ENCODE results near the gene OR14A16.

OR14A16 gene, protein sequence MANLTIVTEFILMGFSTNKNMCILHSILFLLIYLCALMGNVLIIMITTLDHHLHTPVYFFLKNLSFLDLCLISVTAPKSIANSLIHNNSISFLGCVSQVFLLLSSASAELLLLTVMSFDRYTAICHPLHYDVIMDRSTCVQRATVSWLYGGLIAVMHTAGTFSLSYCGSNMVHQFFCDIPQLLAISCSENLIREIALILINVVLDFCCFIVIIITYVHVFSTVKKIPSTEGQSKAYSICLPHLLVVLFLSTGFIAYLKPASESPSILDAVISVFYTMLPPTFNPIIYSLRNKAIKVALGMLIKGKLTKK

DNA sequence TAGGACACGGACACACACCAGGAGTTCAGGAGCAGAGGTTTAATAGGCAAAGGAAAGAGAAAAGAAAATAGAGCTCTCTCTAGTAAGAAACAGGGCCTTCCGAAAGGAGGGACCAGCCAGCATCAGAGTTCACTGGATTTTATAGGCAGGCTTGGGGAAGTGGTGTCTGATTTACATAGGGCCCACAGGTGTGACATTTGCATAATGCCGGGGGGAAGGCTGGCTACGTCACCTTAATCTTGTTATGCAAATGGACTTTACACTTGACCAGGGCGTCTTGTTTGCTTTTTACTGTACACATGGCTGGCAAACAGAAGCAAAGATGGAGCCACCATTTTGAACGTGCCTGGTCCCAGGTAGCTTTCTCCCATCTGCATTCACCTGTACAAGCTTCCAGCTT is at the start of gene OR14A16:
TSS of gene OR14A16 (minus strand) at position 97 of the 400 bp plus-strand sequence. CDS start 8,390 bp downstream, outside the sequence.
- DNase-seq = no peak

DNA sequence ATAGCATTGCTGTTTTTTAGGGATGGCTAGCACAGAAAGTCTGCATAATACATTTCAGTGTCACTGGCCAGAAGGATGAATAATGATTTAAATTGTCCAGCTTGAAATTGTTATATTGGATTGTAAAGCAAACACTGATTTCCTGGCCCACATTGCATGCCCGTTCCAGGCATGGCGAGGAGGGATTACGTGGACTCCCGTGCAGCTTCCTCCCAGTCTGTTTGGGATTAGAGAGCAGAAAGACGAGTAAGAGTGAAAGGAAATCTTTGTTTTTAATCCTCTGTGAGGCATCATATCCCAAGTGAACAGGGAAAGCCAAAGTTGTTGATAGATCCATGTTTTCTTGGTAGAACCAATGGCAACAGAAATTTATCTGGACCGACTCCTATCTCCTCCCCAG is 41.5 kb upstream of the OR14A16 start:
- no peak for DNase-seq

DNA sequence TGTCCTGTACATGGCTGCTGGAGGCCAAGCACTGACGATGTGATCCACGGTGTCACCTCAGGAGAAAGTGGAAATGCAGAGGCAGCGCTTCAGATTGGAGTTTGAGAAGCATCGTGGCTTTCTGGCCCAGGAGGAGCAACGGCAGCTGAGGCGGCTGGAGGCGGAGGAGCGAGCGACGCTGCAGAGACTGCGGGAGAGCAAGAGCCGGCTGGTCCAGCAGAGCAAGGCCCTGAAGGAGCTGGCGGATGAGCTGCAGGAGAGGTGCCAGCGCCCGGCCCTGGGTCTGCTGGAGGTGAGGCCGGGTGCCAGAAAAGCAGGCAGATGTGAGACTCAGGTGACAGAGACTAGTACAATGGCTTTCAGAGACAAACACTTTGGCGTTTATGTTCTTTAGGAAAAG is 40.7 kb upstream of the OR14A16 start:
- no peak for DNase-seq

DNA sequence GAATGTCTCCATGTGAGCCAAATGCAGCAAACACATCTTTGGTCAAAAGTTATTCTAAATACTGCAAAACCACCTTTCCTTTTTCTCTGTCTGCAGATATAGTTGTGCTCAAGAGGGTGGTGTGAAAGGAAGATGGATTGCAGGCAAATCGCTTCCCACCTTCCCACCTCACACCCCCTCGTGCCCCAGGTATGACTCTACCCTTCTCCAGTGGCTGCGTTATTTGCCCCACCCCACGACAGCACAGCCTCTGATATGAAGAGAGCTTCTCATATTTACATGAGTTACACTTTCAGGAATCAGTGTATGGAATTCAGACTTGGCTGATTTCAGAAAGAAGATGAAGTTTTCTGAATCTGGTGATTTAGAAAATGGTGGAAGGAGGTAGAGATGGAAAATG is 38.8 kb upstream of the OR14A16 start:
- no peak for DNase-seq

DNA sequence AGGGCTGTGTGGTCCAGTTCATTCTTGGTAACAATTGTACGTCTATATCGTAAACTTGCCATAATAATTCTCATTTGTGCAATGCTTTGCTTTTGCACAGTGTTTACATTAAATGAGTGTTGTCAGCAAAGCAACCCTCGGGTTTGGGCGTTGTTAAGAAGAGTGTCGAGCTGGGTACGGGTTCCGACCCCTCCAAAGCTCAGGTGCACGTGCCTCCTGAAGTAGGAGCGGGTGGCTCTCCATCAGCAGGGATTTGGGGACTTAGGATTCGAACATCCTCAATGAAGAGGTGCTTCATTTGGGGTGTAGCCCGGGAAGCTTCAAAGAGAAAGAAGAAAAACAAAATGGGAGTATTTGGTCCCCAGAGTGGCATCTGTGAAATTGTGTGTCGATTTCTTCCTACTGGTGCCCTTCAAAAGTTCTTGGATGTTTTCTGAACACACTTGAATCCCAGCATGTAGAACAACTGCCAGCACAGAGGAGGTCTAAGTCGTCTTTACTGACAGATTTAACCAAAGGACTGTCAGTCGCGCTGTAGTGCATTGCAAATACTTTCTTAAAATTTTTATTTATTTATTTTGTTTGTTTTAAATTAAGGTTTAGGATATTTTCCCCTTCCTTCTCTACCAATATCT is 34.2 kb upstream of the OR14A16 start:
- DNase-seq = no peak

DNA sequence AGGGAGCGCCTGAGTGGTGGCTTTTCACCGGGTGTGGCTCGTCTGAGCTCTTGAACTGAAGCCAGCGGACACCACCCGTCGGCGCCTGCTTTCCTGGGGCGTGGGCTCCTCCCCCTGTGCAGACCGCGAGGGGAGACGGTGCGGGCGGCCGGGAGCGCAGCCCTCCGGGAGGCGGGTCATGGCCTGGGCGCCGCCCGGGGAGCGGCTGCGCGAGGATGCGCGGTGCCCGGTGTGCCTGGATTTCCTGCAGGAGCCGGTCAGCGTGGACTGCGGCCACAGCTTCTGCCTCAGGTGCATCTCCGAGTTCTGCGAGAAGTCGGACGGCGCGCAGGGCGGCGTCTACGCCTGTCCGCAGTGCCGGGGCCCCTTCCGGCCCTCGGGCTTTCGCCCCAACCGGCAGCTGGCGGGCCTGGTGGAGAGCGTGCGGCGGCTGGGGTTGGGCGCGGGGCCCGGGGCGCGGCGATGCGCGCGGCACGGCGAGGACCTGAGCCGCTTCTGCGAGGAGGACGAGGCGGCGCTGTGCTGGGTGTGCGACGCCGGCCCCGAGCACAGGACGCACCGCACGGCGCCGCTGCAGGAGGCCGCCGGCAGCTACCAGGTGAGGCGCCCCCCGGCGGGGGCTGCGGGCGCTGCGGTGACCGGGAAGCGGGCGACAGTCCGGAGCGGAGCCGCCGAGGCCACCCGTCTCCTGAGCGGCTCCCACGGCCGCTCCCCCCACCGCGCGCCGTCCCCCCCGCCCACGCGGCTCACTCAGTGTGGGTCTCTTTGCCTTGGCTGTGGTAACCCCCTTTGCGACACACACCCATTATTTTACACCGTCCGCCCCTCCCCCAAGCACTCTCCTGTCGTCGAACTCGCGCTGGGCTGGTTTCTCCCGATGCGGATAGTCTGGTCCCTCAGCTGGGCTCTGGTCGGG is 33.4 kb upstream of the OR14A16 start, which contains the start of gene TRIM58:
TSS of gene TRIM58 (plus strand) at position 119 of the 916 bp plus-strand sequence. CDS start at position 179, 60 bp downstream.
- no peak for DNase-seq

DNA sequence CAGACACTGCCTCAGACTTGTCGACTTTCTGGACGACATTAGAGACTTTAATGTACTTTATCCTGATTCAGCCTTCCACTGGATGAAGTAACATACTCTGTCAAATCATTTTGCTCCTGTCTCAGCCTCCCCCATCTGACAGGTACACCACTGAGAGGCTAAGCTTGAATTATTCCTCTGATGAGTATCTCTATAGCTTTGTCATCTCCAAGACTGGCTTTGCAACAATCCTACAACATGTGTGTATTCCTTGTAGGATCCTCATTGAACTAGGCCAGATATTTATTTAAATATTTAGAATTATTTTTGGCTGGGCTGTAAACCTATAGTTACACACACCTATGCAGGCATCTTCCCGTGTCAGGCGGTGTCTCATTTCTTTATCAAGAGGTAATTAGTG is 32.0 kb upstream of the OR14A16 start:
- DNase-seq = no peak

DNA sequence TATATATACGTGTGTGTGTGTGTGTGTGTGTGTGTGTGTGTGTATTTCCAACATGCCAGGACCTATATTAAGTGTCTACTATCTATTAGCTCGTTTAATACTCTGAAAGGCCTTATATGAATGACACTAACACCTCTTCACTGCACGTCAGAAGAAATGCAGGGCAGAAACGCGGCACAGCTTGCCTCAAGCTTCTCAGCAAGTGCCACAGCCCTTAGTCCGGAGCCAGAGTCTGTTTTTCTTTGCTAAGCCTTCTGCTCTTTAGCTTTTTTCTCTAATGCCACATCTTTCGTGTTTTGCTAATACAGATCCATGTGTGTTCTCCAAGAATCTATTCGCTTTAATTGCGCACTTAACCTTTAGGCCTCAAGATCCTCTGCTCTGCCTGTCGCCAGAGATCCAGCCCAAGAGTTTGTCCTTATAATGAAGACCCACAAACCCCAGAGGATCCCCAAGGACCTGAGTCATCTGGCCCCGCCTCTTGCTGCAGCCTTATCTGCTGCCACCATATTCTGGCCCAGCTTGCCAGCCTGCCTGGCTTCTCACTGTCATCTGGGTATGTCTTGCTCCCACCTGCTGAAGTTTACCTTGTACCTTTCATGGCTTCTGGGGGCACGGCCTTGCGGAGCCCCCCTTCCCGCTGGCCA is 31.1 kb upstream of the OR14A16 start:
- no peak for DNase-seq

DNA sequence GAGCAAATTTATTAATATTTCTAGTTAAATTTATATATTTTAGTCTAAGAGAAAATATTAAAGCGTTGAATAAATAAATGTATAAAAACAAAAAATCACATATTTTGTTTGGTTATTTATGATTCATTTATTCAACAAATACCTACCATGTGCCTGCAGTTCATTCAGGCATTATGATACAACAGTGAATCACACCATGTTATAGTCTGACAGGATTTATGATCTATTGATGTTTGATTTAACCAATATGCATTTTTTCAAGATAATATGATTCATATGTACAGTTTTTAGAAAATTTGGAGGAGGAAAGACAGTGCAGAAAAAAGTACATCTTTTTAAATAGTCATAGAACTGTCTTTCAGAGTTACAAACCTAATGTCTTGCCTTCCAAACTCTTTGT is 25.7 kb upstream of the OR14A16 start:
- DNase-seq = no peak

DNA sequence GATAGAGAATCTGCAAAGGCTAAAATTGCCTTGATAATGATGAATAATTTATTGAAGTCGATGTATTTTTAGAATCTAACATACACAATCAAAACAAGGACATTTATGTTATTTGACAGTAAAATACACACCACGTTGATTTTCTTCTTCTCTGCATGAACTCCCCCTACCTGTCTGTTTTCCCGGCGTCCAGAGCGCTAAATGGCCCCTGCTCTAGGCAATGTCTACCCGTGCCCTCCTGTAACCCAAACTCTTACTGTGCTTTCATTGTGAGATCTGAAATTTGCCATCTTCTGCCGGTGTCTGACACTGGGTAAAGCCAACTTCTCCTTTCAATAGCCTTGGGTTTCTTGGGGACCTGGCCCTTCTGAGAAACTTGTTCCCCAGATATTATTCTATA is 24.4 kb upstream of the OR14A16 start:
- no peak for DNase-seq

DNA sequence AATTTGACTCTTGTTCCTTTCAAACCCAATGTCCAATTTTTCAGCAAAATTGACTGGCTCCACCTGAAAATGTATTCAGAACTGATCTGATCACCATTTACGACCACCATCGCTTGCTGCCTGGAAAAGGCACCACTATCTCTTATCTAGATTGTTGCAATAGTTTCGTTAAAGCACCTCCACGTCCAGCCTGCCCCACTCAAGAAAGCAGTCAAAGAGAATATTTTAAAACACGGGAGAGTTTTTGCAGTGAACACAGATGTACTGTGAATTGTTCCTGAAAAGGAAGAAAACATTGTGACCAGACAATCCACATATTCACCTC is 21.7 kb upstream of the OR14A16 start:
- DNase-seq = no peak

DNA sequence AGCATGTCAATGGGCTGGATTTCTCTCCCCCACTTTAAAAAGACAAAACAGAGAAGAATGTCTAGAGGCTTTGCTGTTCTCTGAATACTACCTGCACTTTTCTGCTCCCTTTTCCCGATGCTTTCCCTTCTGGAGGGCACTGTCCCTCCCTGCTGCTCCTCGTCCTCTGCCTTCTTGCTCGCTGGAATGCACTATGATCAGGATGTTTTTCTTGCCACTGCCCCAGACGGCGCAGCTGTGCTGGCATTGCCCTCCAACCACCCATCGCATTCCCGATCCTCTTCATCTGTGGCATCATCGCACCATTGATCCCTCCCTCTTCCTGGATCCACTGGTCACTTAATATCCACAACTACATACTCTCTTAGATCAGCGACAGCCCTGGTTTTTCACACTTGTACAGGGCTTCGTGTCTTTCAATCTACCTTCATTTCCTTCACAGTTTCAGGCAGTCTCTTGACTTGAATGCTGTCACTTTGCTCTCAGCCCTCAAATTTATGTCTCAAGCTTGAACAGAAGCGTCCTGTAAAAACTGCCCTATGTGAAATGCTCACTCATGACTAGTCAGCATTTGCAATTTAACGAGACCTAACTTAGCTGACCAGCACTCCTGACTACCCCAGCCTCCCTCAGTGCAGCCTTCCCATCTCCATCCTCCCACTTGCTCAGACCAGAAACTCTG is 21.2 kb upstream of the OR14A16 start:
- DNase-seq = no peak

DNA sequence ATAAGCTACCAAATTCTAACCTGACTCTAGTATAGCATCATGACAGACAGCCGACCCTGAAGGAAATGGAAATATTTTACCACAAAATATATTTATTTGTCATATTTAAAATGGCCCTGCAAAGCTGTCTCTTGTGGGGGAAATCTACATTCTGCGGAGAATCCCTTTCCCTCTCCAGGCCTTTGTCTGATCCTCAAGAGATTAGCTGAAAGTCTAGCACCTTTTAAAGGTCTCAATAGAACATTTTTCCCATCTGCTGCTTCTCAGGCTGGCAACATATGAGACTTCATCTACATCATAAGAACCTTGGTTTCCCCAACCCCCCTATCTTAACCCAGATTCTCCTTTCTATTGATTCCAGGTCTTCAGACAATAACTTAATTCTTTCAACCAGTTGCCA is 19.5 kb upstream of the OR14A16 start:
- no peak for DNase-seq

DNA sequence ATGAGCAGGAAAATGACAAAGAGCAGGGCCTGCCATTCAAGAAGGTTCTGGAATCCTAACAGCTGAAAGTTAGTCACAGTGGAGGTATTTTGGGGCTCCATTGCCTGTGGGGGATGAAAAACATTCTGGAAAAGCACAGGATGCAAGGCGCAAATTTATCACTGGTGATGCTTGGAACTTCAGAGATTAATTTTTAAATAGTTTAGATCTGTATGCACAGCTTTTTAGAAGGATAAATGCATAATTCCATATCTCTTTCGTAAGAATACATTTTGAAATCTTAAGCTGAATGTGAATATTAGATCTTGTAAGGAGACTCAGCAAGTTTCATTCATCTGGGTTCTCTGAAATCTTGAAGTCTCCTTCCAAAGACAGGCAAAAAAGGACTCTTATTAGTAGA is 17.9 kb upstream of the OR14A16 start, which contains the start of gene OR11L1:
TSS of gene OR11L1 (minus strand) at position 101 of the 400 bp plus-strand sequence. CDS start at position 101, 0 bp downstream.
- DNase-seq = no peak

DNA sequence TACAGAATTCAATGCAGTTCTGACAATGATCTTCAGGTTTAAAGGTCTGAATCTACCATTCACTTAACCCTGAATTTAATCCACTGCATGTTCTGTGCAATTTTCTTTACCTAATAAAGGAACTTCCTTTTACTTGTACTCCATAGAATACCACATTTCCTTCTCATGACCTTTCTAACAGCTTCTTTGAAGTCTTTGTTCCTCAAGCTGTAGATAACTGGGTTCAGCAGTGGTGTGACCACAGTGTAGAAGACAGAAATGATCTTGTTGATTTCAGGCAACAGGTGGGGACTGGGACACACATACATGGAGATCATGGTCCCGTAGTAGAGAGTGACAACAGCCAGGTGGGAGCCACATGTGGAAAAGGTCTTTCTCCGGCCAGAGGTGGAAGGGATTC is 16.9 kb upstream of the OR14A16 start:
- no peak for DNase-seq

DNA sequence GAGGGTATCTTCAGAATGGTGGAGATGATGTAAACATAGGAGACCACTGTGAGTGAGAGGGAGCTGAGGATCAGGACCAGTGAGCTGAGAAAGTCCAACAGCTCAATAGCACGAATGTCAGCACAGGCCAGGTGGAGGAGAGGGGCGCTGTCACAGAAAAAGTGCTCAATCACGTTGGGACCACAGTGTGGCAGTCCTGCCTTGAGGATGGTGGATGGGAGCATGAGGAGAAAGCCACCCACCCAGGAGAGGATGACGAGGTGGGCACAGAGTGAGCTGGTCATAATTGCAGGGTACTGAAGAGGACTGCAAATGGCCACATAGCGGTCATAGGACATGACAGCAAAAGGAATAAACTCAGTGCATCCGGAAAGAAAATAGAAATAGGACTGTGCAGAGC is 9.7 kb upstream of the OR14A16 start:
- DNase-seq = no peak

DNA sequence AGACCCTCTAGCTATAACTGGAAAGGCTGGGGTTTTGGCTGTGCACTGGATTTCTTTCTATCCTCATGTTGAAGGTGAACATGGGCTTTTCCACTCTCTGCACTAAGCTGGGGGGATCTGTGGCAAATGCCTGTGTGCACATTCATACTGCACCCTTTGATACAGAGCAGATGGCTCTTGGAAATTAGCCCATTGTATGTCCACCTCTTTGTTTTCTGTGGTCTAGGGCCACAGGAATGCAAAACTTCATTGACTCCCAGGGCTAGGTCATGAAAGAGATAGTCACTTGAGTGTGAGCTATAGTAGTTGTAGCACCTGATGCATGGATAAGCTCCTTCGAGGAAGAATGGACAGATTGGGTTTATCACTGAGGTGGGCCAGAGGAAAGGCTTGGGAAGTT is 5.7 kb upstream of the OR14A16 start:
- DNase-seq = no peak

DNA sequence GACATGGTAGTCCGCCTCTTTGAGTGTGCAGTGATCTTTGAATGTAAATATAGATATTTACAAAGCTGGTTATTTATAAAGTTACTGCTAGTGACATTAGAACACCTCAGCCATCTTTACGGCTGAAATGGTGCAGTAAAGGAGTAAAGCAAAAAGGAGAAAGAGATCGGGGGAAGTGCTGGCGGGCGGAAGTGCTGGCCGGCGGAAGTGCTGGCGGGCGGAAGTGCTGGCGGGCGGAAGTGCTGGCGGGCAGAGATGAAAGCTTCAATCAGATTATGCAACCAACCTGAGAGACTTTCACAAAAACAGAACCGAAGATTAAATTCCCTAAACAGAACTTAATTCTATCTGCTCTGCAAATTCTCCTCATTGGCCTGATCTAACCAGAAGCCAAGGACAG is 1.4 kb upstream of the OR14A16 start:
- DNase-seq = no peak

DNA sequence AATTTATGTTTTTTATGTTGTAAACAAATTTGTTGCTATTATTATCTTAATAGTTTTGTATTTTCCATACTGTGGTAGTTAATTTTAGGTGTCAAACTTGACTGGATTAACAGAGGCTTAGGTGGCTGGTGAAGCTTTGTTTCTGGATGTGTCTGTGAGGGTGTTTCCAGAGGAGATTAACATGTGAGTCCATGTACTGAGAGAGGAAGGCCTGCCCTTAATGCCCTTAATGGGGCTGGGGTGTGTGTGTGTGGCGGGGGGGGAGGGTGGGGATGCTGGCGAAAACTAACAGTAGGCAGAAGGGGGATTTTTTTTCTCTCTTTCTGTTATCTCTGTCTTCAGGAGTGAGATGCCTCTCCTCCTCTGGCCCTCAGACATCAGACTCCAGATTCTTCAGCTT is 1.9 kb downstream of the OR14A16 start:
- DNase-seq = no peak

DNA sequence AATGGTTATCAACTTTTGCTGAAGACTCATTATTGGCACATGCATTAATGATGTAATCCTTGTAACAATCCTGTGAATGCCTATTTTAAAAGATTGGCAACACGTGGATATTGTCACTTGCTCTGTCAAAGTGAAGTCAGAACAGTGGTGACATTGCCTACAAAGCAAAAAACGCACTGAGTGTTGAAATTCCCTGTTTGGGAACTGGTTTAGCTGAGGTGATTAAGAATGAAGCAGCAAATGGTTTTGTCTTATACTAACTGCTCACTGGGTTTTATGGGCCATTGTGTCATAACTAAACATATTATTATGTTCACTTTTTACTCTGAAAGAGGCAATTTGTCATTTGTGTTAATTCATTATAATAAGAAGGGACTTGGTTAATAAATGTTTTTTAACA is 11.3 kb downstream of the OR14A16 start:
- no peak for DNase-seq

DNA sequence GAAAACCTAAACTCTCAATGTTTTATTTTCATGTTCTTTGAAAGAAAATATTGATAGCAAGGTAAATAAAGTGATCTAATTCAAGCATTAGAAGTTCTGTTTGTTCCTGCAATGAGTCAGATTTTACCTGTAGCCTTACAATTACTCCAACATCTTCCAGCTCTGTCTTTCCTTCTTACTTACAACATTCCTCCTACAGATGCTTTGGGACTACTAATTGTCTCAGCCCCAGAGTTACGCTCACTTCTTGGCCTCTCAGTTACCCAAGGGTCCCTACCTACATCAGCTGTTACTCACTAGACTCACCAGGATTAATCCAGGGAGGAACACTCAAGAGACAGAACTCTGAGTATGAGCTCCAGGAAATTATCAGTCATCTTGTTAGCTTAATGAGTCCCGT is 26.4 kb downstream of the OR14A16 start:
- no peak for DNase-seq

DNA sequence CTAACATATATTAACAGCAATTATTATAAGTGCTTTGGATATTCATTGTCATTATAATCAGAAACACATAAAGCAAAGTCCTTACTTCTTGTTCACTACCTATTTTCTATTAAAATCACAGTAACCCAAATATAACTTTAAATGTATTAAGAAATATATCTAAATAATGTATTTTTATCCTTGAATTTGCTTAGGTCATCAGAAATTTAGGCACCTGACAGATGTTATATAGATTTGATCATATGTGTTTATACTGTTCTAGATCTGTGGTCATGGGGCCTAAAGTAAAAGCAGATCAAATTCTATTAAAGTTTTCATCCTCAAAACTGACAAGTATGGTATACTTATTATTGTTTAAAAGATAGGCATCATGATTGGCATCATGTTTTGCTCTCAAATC is 54.3 kb downstream of the OR14A16 start:
- no peak for DNase-seq

Measured in DMS79 treated with DMSO at 0.1 percent for 48 hours (cell line).